D721Med (cell line): ENCODE measurements around the gene DSTN.

ENCODE experiments used
- DNase-seq: peaks from one replicate; pipeline ENCODE4 v3.0.0; 2011; ENCODE audit warnings: low spot score; ENCODE audit not compliant: insufficient read length
- FAIRE-seq: peaks from 2 replicates; lab custom pipeline; 2011; peaks lifted over from hg19 to GRCh38; lab: Jason Lieb, UNC
- TF ChIP-seq, protein P1 (sequence below): IDR thresholded peaks from 2 replicates; pipeline ENCODE4 v1.5.1; 2012; ENCODE audit warnings: mild to moderate bottlenecking, control low read depth; ENCODE audit not compliant: insufficient read depth; ENCODE audit errors: missing control alignments

Gene DSTN

DNA sequence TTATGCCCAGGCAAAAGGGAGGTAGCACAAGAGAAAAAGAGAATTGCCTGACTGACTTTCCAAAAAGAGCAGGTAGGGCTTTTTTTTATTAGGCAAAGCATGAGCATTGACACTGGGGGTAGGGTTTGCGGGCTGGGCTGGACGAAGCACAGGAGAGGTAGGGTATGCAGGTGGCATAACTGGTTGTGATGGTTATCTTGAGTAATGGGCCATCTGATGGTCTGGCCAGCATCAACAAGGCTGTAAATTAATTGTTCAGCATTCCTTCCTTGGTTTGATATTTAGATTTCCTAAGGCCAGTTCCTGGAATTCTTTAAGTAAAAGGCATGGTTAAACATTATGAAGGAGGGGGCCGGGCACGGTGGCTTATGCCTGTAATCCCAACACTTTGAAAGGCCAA lies 24.7 kb upstream of the DSTN start:
- TF ChIP-seq, protein P1, sequence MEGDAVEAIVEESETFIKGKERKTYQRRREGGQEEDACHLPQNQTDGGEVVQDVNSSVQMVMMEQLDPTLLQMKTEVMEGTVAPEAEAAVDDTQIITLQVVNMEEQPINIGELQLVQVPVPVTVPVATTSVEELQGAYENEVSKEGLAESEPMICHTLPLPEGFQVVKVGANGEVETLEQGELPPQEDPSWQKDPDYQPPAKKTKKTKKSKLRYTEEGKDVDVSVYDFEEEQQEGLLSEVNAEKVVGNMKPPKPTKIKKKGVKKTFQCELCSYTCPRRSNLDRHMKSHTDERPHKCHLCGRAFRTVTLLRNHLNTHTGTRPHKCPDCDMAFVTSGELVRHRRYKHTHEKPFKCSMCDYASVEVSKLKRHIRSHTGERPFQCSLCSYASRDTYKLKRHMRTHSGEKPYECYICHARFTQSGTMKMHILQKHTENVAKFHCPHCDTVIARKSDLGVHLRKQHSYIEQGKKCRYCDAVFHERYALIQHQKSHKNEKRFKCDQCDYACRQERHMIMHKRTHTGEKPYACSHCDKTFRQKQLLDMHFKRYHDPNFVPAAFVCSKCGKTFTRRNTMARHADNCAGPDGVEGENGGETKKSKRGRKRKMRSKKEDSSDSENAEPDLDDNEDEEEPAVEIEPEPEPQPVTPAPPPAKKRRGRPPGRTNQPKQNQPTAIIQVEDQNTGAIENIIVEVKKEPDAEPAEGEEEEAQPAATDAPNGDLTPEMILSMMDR = no peak
- DNase-seq = no peak
- no peak for FAIRE-seq

DNA sequence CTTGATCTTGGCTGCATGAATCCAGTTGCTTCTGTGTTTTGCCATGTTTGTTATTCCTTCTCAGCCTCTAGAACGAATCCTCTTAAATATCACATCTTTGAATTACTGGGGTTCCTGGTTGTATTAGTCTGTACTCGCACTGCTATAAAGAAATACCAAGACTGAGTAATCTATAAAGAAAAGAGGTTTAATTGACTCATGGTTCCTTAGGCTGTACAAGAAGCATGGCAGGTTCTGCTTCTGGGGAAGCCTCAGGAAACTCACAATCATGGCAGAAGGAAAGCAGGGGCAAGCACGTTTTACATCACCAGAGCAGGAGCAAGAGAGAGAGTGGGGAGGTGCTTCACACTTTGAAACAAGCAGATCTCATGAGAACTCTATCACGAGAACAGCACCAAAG lies 20.7 kb upstream of the DSTN start:
- TF ChIP-seq, protein P1 = no peak
- FAIRE-seq (no peak), DNase-seq (no peak)

DNA sequence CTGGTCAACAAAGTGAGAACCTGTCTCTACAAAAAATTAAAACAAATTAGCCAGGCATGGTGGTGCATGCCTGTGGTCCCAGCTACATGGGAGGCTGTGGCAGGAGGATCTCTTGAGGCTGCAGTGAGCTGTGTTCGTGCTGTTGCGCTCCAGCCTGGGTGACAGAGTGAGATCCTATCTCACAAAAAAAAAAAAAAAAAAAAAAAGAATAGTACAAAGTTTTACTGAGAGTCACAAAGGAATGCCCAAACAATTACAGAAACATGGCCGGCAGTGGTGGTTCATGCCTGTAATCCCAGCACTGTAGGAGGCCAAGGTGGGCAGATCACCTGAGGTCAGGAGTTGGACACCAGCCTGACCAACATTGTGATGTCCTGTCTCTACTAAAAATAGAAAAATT lies 14.8 kb upstream of the DSTN start:
- DNase-seq (no peak), FAIRE-seq (no peak)
- TF ChIP-seq, protein P1 = no peak

DNA sequence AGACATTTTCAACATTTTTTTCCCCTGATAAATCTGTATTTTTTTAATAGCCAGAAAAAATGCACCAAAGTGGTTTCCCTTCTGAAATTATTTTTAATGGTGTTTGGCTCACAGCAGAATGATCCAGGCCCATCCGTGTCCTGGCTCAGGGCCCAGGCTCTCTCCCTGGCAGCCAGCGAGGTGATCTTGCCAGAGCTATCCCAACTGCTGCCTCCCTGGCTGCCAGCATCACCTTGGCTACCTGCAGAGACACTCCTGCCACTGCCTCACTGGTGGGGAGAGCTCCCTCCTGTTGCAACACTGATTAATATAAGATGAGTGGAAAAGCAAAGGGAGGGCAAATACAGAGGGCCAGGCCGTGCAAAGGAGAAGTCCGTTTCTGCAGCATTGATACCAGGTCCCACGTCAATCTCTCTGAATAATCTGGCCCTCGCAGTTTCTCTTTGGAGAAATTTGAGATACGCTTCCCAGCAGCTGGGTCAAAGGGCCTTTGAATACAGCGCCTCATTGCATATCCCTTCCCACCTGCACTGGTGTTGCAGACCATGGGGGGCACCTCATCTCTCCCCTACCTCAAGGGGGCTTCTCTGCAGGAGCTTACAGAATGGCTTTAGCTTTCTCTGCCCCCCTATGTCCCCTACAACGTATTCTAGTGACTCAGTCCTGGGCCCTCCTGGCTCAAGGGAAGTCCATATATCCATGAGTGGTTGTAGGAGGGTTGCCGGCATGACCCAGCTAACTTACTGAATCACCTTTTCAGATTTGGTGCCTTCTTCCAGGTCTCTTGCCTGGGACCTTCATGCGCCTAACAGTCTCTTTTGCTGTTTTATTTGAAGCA lies 12.8 kb upstream of the DSTN start:
- no peak for DNase-seq
- FAIRE-seq = no peak
- TF ChIP-seq, protein P1 = no peak

DNA sequence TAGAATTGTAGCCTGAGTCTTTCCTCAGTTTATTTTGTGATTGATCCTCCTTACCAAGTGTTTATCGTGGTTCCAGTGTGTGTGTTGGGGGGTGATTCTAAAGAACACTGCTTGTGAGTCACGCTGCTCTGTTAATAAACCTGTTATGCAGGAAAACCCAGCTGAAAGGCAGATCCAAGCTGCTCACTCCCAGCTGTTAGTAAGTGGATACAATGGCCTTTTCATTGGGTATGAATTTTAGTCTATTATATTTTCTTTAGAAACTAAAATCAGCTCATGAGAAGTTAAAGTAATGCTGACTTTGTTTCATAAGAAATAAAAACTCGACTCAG lies 12.2 kb upstream of the DSTN start:
- no peak for DNase-seq
- no peak for FAIRE-seq
- TF ChIP-seq, protein P1 = no peak

GRCh38 chr20:17558154-17558940 lies 11.5 kb upstream of the DSTN start:
- TF ChIP-seq, protein P1 = no peak
- no peak for FAIRE-seq
- no peak for DNase-seq

GRCh38 chr20:17558941-17559304 lies 11.0 kb upstream of the DSTN start:
- DNase-seq = no peak
- FAIRE-seq = no peak
- TF ChIP-seq, protein P1 = no peak
